IPS DF 4.7 (cell line): ENCODE results near the gene TAS2R3.

Experiments used
- DNase-seq: peaks from one replicate; pipeline ENCODE4 v3.0.0-alpha.2; 2013; ENCODE audit warnings: low spot score; ENCODE audit errors: extremely low read depth

Gene TAS2R3

GRCh38 chr7:141785706-141786552 lies 22.0 kb downstream of the TAS2R3 start:
- peak; percentile 25 for DNase-seq

- no peak for DNase-seq
Measured at GRCh38 chr7:141788296-141788695, 24.4 kb downstream of the TAS2R3 start.

DNA sequence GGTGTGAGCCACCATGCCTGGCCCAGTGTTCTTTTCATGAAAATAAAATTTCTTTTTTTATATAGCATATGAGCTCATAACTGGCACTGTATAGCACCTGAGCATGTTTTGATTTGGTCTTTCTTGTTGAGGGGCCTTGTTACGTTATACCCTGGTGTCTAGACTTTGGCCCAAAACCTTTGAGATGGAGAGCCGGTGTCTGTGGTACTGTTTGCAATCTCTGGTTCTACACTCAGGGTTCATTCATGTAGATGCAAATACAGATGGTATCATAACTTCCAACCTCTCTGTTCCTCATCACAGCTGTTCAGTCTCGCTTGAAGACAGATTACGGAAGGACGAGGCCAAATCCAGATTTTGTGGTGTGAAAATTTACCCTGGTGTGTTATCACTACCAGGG lies 26.0 kb downstream of the TAS2R3 start, which contains the start of gene TAS2R5:
TSS of gene TAS2R5 (plus strand) at position 301 of the 400 bp plus-strand sequence. CDS start 145 bp downstream, outside the sequence.
- no peak for DNase-seq

- no peak for DNase-seq
Measured at GRCh38 chr7:141792526-141792925, 28.6 kb downstream of the TAS2R3 start.
